Ishikawa (cell line): ENCODE measurements around the gene EGF.

ENCODE experiments used
- CEBPB ChIP-seq: IDR thresholded peaks from 2 replicates; pipeline ENCODE4 v1.6.1; 2012
- EP300 ChIP-seq: IDR thresholded peaks from 2 replicates; pipeline ENCODE4 v1.6.1; 2012; ENCODE audit warnings: borderline replicate concordance
- FOXM1 ChIP-seq: IDR thresholded peaks from 2 replicates; pipeline ENCODE4 v1.6.1; 2012; ENCODE audit warnings: low read depth, borderline replicate concordance
- MAX ChIP-seq: IDR thresholded peaks from 2 replicates; pipeline ENCODE4 v1.6.1; 2012
- NFIC ChIP-seq: IDR thresholded peaks from 2 replicates; pipeline ENCODE4 v1.6.1; 2012
- RAD21 ChIP-seq: IDR thresholded peaks from 2 replicates; pipeline ENCODE4 v1.6.1; 2012; ENCODE audit warnings: low read depth
- REST ChIP-seq: IDR thresholded peaks from 2 replicates; pipeline ENCODE4 v1.6.1; 2012; ENCODE audit warnings: low read depth, mild to moderate bottlenecking
- ZBTB7A ChIP-seq: IDR thresholded peaks from 2 replicates; pipeline ENCODE4 v1.6.1; 2012; ENCODE audit warnings: low read depth
- TF ChIP-seq, protein P1 (sequence below): IDR thresholded peaks from 2 replicates; pipeline ENCODE4 v1.6.1; 2012

GRCh38 chr4:109887071-109887470 is 25.6 kb upstream of the EGF start:
- TF ChIP-seq ZBTB7A: no peak
- TF ChIP-seq EP300: no peak
- no peak for TF ChIP-seq REST
- TF ChIP-seq FOXM1: no peak
- TF ChIP-seq RAD21: no peak
- no peak for TF ChIP-seq MAX
- TF ChIP-seq CEBPB: no peak
- TF ChIP-seq, protein P1, sequence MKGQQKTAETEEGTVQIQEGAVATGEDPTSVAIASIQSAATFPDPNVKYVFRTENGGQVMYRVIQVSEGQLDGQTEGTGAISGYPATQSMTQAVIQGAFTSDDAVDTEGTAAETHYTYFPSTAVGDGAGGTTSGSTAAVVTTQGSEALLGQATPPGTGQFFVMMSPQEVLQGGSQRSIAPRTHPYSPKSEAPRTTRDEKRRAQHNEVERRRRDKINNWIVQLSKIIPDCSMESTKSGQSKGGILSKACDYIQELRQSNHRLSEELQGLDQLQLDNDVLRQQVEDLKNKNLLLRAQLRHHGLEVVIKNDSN: no peak
- TF ChIP-seq NFIC: no peak
